Occipital lobe (tissue), 2 donors: Measurements from ENCODE around the gene TMEM176B. TPM values are rescaled to one million over a fixed set of nuclear protein-coding genes. Genes with fewer than 3 reads are reported as not detected.
"Not testable (repeated sequence)": the region's sequence is repeated elsewhere in the genome, so short reads cannot be mapped to it uniquely, and the experiment has no call there.

ENCODE experiments used
- DNase-seq: peaks from one replicate; lab custom pipeline; 2025; lab: John Stamatoyannopoulos, UW
- total RNA-seq: library from RNA; depleted of rRNA; stranded (reverse); fragments of >200 nt; gene quantifications from one replicate; pipeline ENCODE4 v1.2.3, GENCODE V29; 2014

The TMEM176B gene
- total RNA-seq, 1 donor from 2014 or later = 2.3 TPM

GRCh38 chr7:150790416-150791075 lies 9.6 kb downstream of the TMEM176B start:
- no peak for DNase-seq

GRCh38 chr7:150788474-150789269 lies 11.5 kb downstream of the TMEM176B start:
- no peak for DNase-seq

GRCh38 chr7:150787321-150788281 lies 12.6 kb downstream of the TMEM176B start:
- no peak for DNase-seq

GRCh38 chr7:150784954-150785353 lies 15.2 kb downstream of the TMEM176B start:
- DNase-seq = no peak

GRCh38 chr7:150784120-150784736 lies 15.9 kb downstream of the TMEM176B start:
- no peak for DNase-seq

- DNase-seq = no peak
These were observed 18.2 kb downstream of the TMEM176B start for GRCh38 chr7:150781961-150782360.

GRCh38 chr7:150781103-150781502 lies 19.1 kb downstream of the TMEM176B start:
- DNase-seq = no peak

- DNase-seq = no peak
These were observed 19.9 kb downstream of the TMEM176B start for GRCh38 chr7:150780292-150780691.

- DNase-seq = peak; percentile 60
These were observed 21.3 kb downstream of the TMEM176B start for GRCh38 chr7:150778738-150779301.

- DNase-seq = no peak
These were observed 22.0 kb downstream of the TMEM176B start for GRCh38 chr7:150778014-150778737.

- not testable (repeated sequence) for DNase-seq
These were observed 26.0 kb downstream of the TMEM176B start for GRCh38 chr7:150774131-150774530.

GRCh38 chr7:150769768-150770167 lies 30.4 kb downstream of the TMEM176B start:
- DNase-seq = no peak

- DNase-seq = no peak
These were observed 33.8 kb downstream of the TMEM176B start for GRCh38 chr7:150766334-150766709.

- DNase-seq = no peak
These were observed 40.7 kb downstream of the TMEM176B start for GRCh38 chr7:150759479-150759878.

GRCh38 chr7:150756858-150757257 lies 43.3 kb downstream of the TMEM176B start:
- DNase-seq = no peak

- DNase-seq = no peak
These were observed 44.0 kb downstream of the TMEM176B start for GRCh38 chr7:150756166-150756565.

- DNase-seq = no peak
These were observed 44.6 kb downstream of the TMEM176B start for GRCh38 chr7:150755473-150756099.

GRCh38 chr7:150754951-150755350 lies 45.2 kb downstream of the TMEM176B start:
- no peak for DNase-seq

- DNase-seq = no peak
These were observed 46.1 kb downstream of the TMEM176B start for GRCh38 chr7:150753826-150754603.
